Measurements from ENCODE around the gene ACAP1. TPM values are rescaled to one million over a fixed set of nuclear protein-coding genes. Genes with fewer than 3 reads are reported as not detected.

Gene ACAP1
- total and polyA plus RNA-seq, 10 donors: 118 to 312 (median 215) TPM

DNA sequence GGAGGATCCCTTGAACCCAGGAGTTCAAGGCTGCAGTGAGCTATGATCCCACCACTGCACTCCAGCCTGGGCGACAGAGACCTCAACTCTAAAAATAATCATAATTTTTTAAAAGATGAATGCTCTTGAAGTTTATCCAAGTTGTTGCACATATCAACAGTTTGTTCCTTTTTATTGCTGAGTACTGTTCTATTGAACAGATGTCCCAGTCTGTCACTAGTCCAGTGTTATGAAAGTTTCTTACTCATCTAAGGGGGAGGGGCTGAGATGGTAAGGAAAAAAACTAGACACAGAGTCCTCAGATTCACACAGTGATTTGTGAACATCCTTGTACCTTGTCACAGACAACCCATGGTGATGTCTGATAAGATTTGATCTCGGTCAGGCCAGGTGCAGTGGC is 3.9 kb downstream of the ACAP1 start:
- no peaks in the 10 kb centered on the region for H3K9me3 ChIP-seq
- WGBS, 5 donors: 78 to 87% (median 84%) methylated on average over 2 of the region's 2 CpGs
- H3K4me3 ChIP-seq: no peak overlapping the region
- intact Hi-C loops (cut with DNase I; ENCODE audit: low total_unique reads): loop anchor here (10.0 kb wide), 2 partner anchors 45 to 235 kb away; partner anchors contain the start of genes CD68 and YBX2
- H3K27ac ChIP-seq: no peak overlapping the region
- H3K36me3 ChIP-seq: peaks cover 0 to 74% (median 47%) of the 10 kb centered on the region in 6 donors
- peaks cover 11 to 65% (median 38%) of the 10 kb centered on the region in 6 donors for H3K4me1 ChIP-seq
- H3K27me3 ChIP-seq (replicated peaks in 1 of 7): peaks cover 0 to 20% (median 0%) of the 10 kb centered on the region in 7 donors
- no peak for DNase-seq
- TF ChIP-seq POLR2AphosphoS5 (IDR thresholded peaks at IDR 0.05) (no peak), POLR2A (IDR thresholded peaks at IDR 0.05) (no peak)
- TF ChIP-seq, protein P1, sequence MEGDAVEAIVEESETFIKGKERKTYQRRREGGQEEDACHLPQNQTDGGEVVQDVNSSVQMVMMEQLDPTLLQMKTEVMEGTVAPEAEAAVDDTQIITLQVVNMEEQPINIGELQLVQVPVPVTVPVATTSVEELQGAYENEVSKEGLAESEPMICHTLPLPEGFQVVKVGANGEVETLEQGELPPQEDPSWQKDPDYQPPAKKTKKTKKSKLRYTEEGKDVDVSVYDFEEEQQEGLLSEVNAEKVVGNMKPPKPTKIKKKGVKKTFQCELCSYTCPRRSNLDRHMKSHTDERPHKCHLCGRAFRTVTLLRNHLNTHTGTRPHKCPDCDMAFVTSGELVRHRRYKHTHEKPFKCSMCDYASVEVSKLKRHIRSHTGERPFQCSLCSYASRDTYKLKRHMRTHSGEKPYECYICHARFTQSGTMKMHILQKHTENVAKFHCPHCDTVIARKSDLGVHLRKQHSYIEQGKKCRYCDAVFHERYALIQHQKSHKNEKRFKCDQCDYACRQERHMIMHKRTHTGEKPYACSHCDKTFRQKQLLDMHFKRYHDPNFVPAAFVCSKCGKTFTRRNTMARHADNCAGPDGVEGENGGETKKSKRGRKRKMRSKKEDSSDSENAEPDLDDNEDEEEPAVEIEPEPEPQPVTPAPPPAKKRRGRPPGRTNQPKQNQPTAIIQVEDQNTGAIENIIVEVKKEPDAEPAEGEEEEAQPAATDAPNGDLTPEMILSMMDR (IDR thresholded peaks at IDR 0.05 in 8 of 11, conservative IDR thresholded peaks at IDR 0.05 in 3 of 11): no peak

DNA sequence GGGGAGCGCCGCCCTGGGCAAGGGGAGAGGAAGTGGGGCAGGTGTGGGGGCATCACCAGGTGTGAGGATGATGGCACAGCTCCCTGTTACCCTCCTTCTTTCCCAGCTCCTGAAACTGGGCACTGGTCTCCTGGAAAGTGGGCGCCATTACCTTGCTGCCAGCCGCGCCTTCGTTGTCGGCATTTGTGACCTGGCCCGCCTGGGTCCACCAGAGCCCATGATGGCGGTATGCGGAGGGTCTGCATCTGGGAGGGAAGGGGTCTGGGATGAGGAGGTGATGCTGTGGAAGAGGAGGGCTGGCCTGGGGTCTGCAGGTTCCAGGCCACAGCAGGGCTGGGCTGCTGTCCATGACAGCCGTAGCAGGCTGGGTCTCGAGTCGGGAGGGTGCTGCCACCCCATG is 5.5 kb downstream of the ACAP1 start:
- DNase-seq: no peak
- Histone ChIP-seq H3K36me3 (peaks cover 0 to 91% (median 60%) of the 10 kb centered on the region in 6 donors), H3K9me3 (no peaks in the 10 kb centered on the region), H3K27me3 (replicated peaks in 1 of 7) (peaks cover 0 to 20% (median 0%) of the 10 kb centered on the region in 7 donors), H3K27ac (no peak overlapping the region), H3K4me1 (peaks cover 11 to 51% (median 27%) of the 10 kb centered on the region in 6 donors), H3K4me3 (no peak overlapping the region)
- WGBS, 5 donors: 91 to 100% (median 95%) methylated on average over 10 to 13 of the region's 13 CpGs
- TF ChIP-seq POLR2A (IDR thresholded peaks at IDR 0.05) (no peak), POLR2AphosphoS5 (IDR thresholded peaks at IDR 0.05) (peak in 2 of 3 donors; percentile 33 to 53)
- intact Hi-C loops (cut with DNase I; ENCODE audit: low total_unique reads): loop anchor here (10.0 kb wide), 2 partner anchors 47 to 233 kb away; partner anchors contain the start of genes CD68 and YBX2

DNA sequence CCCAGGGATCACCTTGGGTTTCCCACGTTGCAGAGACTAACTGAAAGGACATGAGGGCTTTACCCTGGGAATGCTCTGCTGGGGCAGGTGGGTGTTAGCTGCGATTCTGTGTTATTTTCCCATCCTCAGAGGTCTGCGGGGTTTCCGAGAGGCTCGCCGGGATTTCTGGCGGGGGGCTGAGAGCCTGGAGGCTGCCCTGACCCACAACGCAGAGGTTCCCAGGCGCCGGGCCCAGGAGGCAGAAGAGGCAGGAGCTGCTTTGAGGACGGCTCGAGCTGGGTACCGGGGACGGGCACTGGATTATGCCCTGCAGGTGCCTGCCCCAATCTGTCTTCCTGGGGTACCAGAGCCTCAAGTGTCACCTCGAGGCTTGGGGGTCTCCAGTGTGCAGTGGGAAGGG is 6.9 kb downstream of the ACAP1 start:
- no peak overlapping the region for H3K4me3 ChIP-seq
- 83 to 89% (median 87%) methylated on average over 15 of the region's 15 CpGs for WGBS, 5 donors
- H3K4me1 ChIP-seq: peaks cover 0 to 43% (median 15%) of the 10 kb centered on the region in 6 donors
- DNase-seq: no peak
- intact Hi-C loops (cut with DNase I; ENCODE audit: low total_unique reads): loop anchor here (10.0 kb wide), 2 partner anchors 48 to 232 kb away; partner anchors contain the start of genes CD68 and YBX2
- H3K9me3 ChIP-seq: no peaks in the 10 kb centered on the region
- peaks cover 0 to 20% (median 0%) of the 10 kb centered on the region in 7 donors for H3K27me3 ChIP-seq (replicated peaks in 1 of 7)
- H3K27ac ChIP-seq: no peak overlapping the region
- peaks cover 0 to 100% (median 74%) of the 10 kb centered on the region in 6 donors for H3K36me3 ChIP-seq
- TF ChIP-seq POLR2AphosphoS5 (IDR thresholded peaks at IDR 0.05) (peak in 2 of 3 donors; percentile 9 to 62), POLR2A (IDR thresholded peaks at IDR 0.05) (no peak)

DNA sequence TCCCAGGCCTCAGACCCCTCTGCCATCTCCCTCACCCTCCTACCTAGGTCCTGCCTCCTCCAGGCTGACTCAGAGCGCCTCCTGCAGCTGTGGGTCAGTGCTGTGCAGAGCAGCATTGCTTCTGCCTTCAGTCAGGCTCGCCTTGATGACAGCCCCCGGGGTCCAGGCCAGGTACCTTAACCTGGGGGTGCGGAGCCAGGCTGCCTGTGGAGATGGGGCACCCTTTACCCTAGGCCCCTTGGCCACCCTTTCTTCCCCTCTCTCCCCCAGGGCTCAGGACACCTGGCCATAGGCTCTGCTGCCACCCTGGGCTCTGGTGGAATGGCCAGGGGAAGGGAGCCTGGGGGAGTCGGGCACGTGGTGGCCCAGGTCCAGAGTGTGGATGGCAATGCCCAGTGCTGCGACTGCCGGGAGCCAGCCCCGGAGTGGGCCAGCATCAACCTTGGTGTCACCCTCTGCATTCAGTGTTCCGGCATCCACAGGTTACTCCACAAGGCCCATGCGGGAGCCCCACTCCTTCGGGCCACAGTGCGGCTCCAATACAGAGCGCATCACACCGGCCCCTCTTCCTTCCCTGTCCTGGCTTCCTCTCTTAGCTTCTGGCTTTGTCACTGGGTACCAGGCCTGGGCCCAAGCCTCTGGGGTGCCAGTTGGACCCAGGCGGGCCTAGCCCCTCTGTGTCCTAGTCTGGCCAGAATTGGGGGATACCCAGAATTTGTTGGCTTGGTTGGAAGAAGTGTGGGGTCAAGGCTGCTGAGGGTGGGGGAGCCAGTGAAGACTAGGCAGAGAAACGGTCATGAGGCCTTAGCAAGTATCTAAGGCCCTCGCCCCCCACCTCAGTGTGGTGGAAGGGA is 10.7 kb downstream of the ACAP1 start:
- Histone ChIP-seq H3K36me3 (peaks cover 0 to 92% (median 52%) of the 10 kb centered on the region in 6 donors), H3K9me3 (no peaks in the 10 kb centered on the region), H3K27ac (no peak overlapping the region), H3K4me1 (peaks cover 13 to 47% (median 28%) of the 10 kb centered on the region in 6 donors), H3K4me3 (no peak overlapping the region), H3K27me3 (replicated peaks in 1 of 7) (peaks cover 0 to 7% (median 0%) of the 10 kb centered on the region in 7 donors)
- TF ChIP-seq POLR2AphosphoS5 (IDR thresholded peaks at IDR 0.05): peak in 2 of 3 donors; percentile 14 to 57
- TF ChIP-seq, protein P1 (IDR thresholded peaks at IDR 0.05 in 8 of 11, conservative IDR thresholded peaks at IDR 0.05 in 3 of 11): no peak
- intact Hi-C loops (cut with DNase I; ENCODE audit: low total_unique reads): loop anchor here (10.0 kb wide), 2 partner anchors 52 to 228 kb away; partner anchors contain the start of genes CD68 and YBX2
- DNase-seq: no peak
- 85 to 90% (median 89%) methylated on average over 13 to 18 of the region's 18 CpGs for WGBS, 5 donors
